ENCODE data around the gene ZNF396. TPM values are rescaled to one million over a fixed set of nuclear protein-coding genes. Genes with fewer than 3 reads are reported as not detected.

Gene ZNF396
- total RNA-seq, 2 donors from 2014 or later: 0.30 to 0.94 TPM

DNA sequence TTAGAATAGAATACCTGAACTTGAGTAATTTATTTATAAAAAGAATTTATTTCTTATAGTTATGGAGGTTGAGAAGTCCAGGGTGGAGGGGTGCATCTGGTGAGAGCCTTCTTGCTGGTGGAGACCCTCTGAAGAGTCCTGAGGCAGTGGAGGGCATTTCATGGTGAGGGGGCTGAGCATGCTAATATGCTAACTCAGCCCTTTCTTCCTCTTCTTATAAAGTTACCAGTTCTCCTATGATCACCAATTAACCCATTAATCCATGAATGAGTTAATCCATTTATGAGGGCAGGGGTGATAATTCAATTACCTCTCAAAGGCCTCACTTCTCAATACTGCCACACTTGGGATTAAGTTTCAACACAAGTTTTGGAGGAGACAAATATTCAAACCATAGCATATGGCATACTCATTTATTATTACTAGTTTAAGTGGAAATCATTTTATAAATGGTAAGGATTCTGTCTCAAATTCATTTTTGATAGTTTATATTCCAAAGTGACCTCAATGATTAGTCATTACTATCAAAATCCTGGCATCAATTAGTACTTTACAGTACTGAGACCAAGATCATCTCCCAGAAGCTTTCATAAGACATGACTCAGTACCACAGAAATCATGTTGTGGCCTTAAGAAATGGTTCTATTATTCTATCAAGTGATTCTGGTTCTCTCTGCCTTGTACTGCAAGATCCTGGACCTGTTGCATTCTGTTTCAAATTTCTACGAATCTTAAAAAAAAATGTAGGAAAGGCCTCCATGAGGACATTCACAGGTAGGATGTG lies 5.5 kb downstream of the ZNF396 start:
- DNase-seq (ENCODE audit: low spot score): no peak
- Histone ChIP-seq H3K27me3 (no peaks in the 10 kb centered on the region), H3K4me3 (no peak overlapping the region), H3K9me3 (no peaks in the 10 kb centered on the region), H3K27ac (no peak overlapping the region), H3K36me3 (no peaks in the 10 kb centered on the region), H3K4me1 (peaks cover 0 to 5% of the 10 kb centered on the region in 2 donors)
- TF ChIP-seq, protein P1, sequence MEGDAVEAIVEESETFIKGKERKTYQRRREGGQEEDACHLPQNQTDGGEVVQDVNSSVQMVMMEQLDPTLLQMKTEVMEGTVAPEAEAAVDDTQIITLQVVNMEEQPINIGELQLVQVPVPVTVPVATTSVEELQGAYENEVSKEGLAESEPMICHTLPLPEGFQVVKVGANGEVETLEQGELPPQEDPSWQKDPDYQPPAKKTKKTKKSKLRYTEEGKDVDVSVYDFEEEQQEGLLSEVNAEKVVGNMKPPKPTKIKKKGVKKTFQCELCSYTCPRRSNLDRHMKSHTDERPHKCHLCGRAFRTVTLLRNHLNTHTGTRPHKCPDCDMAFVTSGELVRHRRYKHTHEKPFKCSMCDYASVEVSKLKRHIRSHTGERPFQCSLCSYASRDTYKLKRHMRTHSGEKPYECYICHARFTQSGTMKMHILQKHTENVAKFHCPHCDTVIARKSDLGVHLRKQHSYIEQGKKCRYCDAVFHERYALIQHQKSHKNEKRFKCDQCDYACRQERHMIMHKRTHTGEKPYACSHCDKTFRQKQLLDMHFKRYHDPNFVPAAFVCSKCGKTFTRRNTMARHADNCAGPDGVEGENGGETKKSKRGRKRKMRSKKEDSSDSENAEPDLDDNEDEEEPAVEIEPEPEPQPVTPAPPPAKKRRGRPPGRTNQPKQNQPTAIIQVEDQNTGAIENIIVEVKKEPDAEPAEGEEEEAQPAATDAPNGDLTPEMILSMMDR (IDR thresholded peaks at IDR 0.05): no peak

DNA sequence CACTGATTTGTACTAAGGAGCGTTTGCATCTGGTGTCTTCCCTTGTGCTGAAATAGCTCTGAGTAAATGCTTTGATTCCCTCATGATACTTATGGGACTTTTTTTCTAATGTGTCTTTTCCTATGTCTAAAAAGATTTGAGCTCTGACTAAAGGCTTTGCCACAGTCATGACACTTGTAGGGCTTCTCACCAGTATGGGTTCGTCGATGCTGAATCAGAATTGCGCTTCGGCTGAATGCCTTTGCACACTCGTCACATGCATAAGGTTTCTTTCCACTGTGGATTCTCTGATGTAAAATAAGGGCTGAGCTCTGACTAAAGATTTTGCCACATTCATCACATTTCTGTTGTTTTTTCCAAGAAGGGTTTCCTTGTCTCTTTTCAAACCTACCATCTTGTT lies 8.0 kb downstream of the ZNF396 start:
- no peaks in the 10 kb centered on the region for H3K27me3 ChIP-seq
- no peaks in the 10 kb centered on the region for H3K9me3 ChIP-seq
- TF ChIP-seq, protein P1 (IDR thresholded peaks at IDR 0.05): no peak
- no peak overlapping the region for H3K4me3 ChIP-seq
- no peak overlapping the region for H3K27ac ChIP-seq
- H3K36me3 ChIP-seq: no peaks in the 10 kb centered on the region
- no peaks in the 10 kb centered on the region for H3K4me1 ChIP-seq
- no peak for DNase-seq (ENCODE audit: low spot score)

DNA sequence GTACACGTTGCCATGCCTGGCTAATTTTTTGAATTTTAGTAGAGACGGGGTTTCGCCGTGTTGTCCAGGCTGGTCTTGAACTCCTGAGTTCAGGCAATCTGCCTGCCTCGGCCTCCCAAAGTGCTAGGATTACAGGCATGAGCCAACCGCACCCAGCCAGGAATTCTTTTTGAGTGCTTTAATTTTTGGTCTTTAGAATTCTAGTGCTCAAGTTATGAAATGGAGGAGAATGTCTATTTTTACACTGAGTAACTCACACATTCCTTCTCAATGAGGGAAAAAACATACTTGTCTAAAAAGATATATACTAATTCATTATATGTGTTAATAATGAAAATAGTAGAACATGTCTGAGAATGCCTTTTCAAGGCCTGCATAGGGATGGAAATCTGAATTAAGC lies 8.5 kb downstream of the ZNF396 start:
- Histone ChIP-seq H3K36me3 (no peaks in the 10 kb centered on the region), H3K4me3 (no peak overlapping the region), H3K27ac (no peak overlapping the region), H3K4me1 (no peaks in the 10 kb centered on the region), H3K9me3 (no peaks in the 10 kb centered on the region), H3K27me3 (no peaks in the 10 kb centered on the region)
- DNase-seq (ENCODE audit: low spot score): no peak
- TF ChIP-seq, protein P1 (IDR thresholded peaks at IDR 0.05): no peak

DNA sequence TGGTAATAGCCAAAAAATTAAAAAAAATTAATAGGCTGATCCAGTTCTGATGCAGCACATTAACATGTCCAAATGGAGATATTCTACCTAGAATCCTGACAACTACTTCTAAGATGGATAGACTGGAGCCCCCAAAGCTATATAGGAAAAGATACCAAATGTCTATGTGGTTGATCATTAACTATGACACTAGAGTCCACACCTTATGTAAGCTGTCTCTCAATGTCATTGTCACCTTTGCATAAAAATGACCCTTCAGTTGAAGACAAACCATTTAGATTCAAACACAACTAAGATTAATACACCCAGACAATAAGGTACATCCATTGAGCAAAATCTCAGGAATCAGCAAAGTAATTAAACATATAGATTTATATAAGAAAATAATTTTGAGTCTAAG lies 14.6 kb downstream of the ZNF396 start:
- H3K9me3 ChIP-seq: no peaks in the 10 kb centered on the region
- no peak overlapping the region for H3K27ac ChIP-seq
- no peaks in the 10 kb centered on the region for H3K27me3 ChIP-seq
- TF ChIP-seq, protein P1 (IDR thresholded peaks at IDR 0.05): no peak
- no peaks in the 10 kb centered on the region for H3K36me3 ChIP-seq
- DNase-seq (ENCODE audit: low spot score): no peak
- no peak overlapping the region for H3K4me3 ChIP-seq
- no peaks in the 10 kb centered on the region for H3K4me1 ChIP-seq

DNA sequence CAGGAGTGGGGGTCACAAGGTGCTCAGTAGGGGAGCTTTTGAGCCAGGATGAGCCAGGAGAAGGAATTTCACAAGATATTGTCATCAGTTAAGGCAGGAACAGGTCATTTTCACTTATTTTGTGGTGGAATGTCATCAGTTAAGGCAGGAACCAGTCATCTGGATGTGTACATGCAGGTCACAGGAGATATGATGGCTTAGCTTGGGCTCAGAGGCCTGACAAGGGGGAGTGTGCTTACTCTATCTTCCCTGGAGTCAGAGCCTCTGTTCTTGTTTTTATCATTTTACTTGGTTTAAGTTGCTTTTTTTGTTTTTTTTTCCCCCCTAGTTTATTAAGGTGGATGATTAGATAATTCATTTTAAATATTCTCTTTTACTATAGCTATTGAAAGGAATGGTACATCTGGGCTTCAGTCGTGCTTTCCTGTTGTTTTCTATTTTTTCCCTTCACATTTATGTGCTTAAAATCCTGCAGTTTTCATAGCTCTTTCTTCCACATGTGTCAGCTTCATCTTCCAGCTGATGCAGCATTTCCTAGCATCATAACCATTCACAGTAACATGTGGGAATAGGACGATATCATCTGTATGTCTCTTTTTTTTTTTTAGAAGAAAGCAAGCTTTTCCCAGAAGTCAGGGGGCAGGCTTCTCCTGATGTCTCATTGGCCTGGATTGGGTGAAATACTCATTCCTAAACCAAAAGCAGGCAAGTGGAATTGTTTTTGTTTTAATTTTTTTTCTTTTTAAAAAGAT lies 15.4 kb downstream of the ZNF396 start:
- H3K36me3 ChIP-seq: no peaks in the 10 kb centered on the region
- no peaks in the 10 kb centered on the region for H3K9me3 ChIP-seq
- DNase-seq (ENCODE audit: low spot score): no peak
- no peaks in the 10 kb centered on the region for H3K4me1 ChIP-seq
- no peak overlapping the region for H3K4me3 ChIP-seq
- H3K27me3 ChIP-seq: no peaks in the 10 kb centered on the region
- TF ChIP-seq, protein P1 (IDR thresholded peaks at IDR 0.05): no peak
- H3K27ac ChIP-seq: no peak overlapping the region

All from right atrium auricular region (tissue), 2 donors.